H9 (cell line): ENCODE results near the gene FBXO2. TPM values are rescaled to one million over a fixed set of nuclear protein-coding genes. Genes with fewer than 3 reads are reported as not detected.

Experiments used
- DNase-seq: peaks from one replicate; pipeline ENCODE4 v3.0.0-alpha.2; 2017
- H2AFZ ChIP-seq: one replicate; pipeline ENCODE4 v1.6.1; 2013; ENCODE audit warnings: mild to moderate bottlenecking, low read length, control low read depth, moderate library complexity
- H2AK5ac ChIP-seq: 2 replicates; pipeline ENCODE4 v1.6.1; 2013; ENCODE audit warnings: low read length, control low read depth, mixed read lengths; ENCODE audit not compliant: insufficient read length
- H2BK120ac ChIP-seq: one replicate; pipeline ENCODE4 v1.6.1; 2013; ENCODE audit warnings: low read depth, mild to moderate bottlenecking, low read length, control low read depth, inconsistent platforms; ENCODE audit not compliant: poor library complexity, severe bottlenecking
- H2BK12ac ChIP-seq: 2 replicates; pipeline ENCODE4 v1.6.1; 2013; ENCODE audit warnings: low read length, control low read depth, mixed read lengths, low read depth; ENCODE audit not compliant: insufficient read length
- H2BK15ac ChIP-seq: 2 replicates; pipeline ENCODE4 v1.6.1; 2013; ENCODE audit warnings: low read depth, low read length, control low read depth
- H2BK20ac ChIP-seq: one replicate; pipeline ENCODE4 v1.6.1; 2013; ENCODE audit warnings: low read depth, mild to moderate bottlenecking, low read length, control low read depth, inconsistent platforms; ENCODE audit not compliant: poor library complexity, severe bottlenecking
- H2BK5ac ChIP-seq: 2 replicates; pipeline ENCODE4 v1.6.1; 2013; ENCODE audit warnings: low read length, control low read depth, mixed read lengths; ENCODE audit not compliant: insufficient read length
- H3K14ac ChIP-seq: 2 replicates; pipeline ENCODE4 v1.6.1; 2013; ENCODE audit warnings: low read length, control low read depth; ENCODE audit not compliant: insufficient read depth
- H3K18ac ChIP-seq: 2 replicates; pipeline ENCODE4 v1.6.1; 2013; ENCODE audit warnings: low read depth, mild to moderate bottlenecking, mixed read lengths, low read length, control low read depth; ENCODE audit not compliant: insufficient read length
- H3K23ac ChIP-seq: 2 replicates; pipeline ENCODE4 v1.6.1; 2013; ENCODE audit warnings: low read length, control low read depth, mixed read lengths, low read depth; ENCODE audit not compliant: insufficient read length
- H3K23me2 ChIP-seq: 2 replicates; pipeline ENCODE4 v1.6.1; 2013; ENCODE audit warnings: low read depth, mild to moderate bottlenecking, mixed read lengths, low read length, control low read depth; ENCODE audit not compliant: insufficient read length, poor library complexity, severe bottlenecking
- H3K27ac ChIP-seq: 2 replicates; pipeline ENCODE4 v1.5.1; 2013; ENCODE audit warnings: low read length, control low read depth, mixed read lengths, low read depth; ENCODE audit not compliant: insufficient read length
- H3K27me3 ChIP-seq: 2 replicates; pipeline ENCODE4 v1.6.1; 2013; ENCODE audit warnings: low read length, control low read depth, inconsistent platforms; ENCODE audit not compliant: insufficient read depth
- H3K4ac ChIP-seq: 2 replicates; pipeline ENCODE4 v1.6.1; 2013; ENCODE audit warnings: low read depth, mild to moderate bottlenecking, control low read depth, inconsistent platforms, low read length, moderate library complexity
- H3K4me1 ChIP-seq: 2 replicates; pipeline ENCODE4 v1.6.1; 2013; ENCODE audit warnings: low read length, control low read depth, inconsistent platforms; ENCODE audit not compliant: insufficient read depth
- H3K4me2 ChIP-seq: 2 replicates; pipeline ENCODE4 v1.6.1; 2013; ENCODE audit warnings: low read length, control low read depth, mixed read lengths; ENCODE audit not compliant: insufficient read length, insufficient read depth
- H3K56ac ChIP-seq: 2 replicates; pipeline ENCODE4 v1.6.1; 2013; ENCODE audit warnings: low read depth, mild to moderate bottlenecking, mixed read lengths, low read length, control low read depth; ENCODE audit not compliant: insufficient read length
- H3K79me1 ChIP-seq: 2 replicates; pipeline ENCODE4 v1.6.1; 2013; ENCODE audit warnings: low read depth, mild to moderate bottlenecking, moderate library complexity, low read length, control low read depth, inconsistent platforms; ENCODE audit not compliant: insufficient read depth, poor library complexity, severe bottlenecking
- H3K79me2 ChIP-seq: 2 replicates; pipeline ENCODE4 v1.6.1; 2013; ENCODE audit warnings: low read length, control low read depth, inconsistent platforms; ENCODE audit not compliant: insufficient read depth
- H3K9ac ChIP-seq: 2 replicates; pipeline ENCODE4 v1.6.1; 2013; ENCODE audit warnings: low read length, control low read depth, mixed read lengths; ENCODE audit not compliant: insufficient read length; ENCODE audit errors: extremely low read depth
- H3K9me3 ChIP-seq: one replicate; pipeline ENCODE4 v1.6.1; 2013; ENCODE audit warnings: low read depth, low read length, inconsistent platforms; ENCODE audit not compliant: control insufficient read depth
- H3T11ph ChIP-seq: one replicate; pipeline ENCODE4 v1.6.1; 2013; ENCODE audit warnings: mild to moderate bottlenecking, low read length, control low read depth, inconsistent platforms
- H4K20me1 ChIP-seq: one replicate; pipeline ENCODE4 v1.6.1; 2013; ENCODE audit not compliant: control insufficient read depth, insufficient read length, insufficient read depth
- H4K5ac ChIP-seq: 2 replicates; pipeline ENCODE4 v1.6.1; 2013; ENCODE audit warnings: low read depth, mild to moderate bottlenecking, mixed read lengths, low read length, control low read depth; ENCODE audit not compliant: insufficient read length
- H4K8ac ChIP-seq: replicated peaks from 2 replicates; pipeline ENCODE4 v1.6.1; 2013; ENCODE audit warnings: low read length, control low read depth, mixed read lengths, low read depth; ENCODE audit not compliant: insufficient read length
- H4K91ac ChIP-seq: 2 replicates; pipeline ENCODE4 v1.6.1; 2013; ENCODE audit warnings: low read depth, mild to moderate bottlenecking, moderate library complexity, mixed read lengths, low read length, control low read depth; ENCODE audit not compliant: insufficient read length
- H3K27ac Mint-ChIP-seq, 3 experiments: 2 replicates in 2 of 3; 3 replicates in 1 of 3; pipeline ENCODE4 v1.8.0; 2020 to 2021; ENCODE audit warnings: mixed read lengths in 3 of 3, mild to moderate bottlenecking in 1 of 3, moderate library complexity in 1 of 3
- H3K27me3 Mint-ChIP-seq: 2 replicates; pipeline ENCODE4 v1.8.0; 2021; ENCODE audit warnings: low read depth, mild to moderate bottlenecking, moderate library complexity, mixed read lengths
- H3K36me3 Mint-ChIP-seq, 3 experiments: 2 replicates in 2 of 3; 3 replicates in 1 of 3; pipeline ENCODE4 v1.8.0; 2020 to 2021; ENCODE audit warnings: low read depth in 3 of 3, mixed read lengths in 3 of 3; ENCODE audit not compliant: insufficient read depth in 1 of 3
- H3K4me1 Mint-ChIP-seq, 2 experiments: 2 replicates each; pipeline ENCODE4 v1.8.0; 2020; ENCODE audit warnings: mixed read lengths in 2 of 2
- H3K4me3 Mint-ChIP-seq, 2 experiments: 2 replicates in 1 of 2; 3 replicates in 1 of 2; pipeline ENCODE4 v1.8.0; 2020 to 2021; ENCODE audit warnings: mild to moderate bottlenecking in 2 of 2, mixed read lengths in 2 of 2, moderate library complexity in 1 of 2
- H3K9me3 Mint-ChIP-seq, 2 experiments: 2 replicates in 1 of 2; 3 replicates in 1 of 2; pipeline ENCODE4 v1.8.0; 2020; ENCODE audit warnings: mild to moderate bottlenecking in 2 of 2, mixed read lengths in 2 of 2, moderate library complexity in 1 of 2
- WGBS: extraction: QIAGEN DNeasy Blood & Tissue Kit; methylation state at CpG from one replicate; pipeline ENCODE4 v1.1.7; 2013; ENCODE audit warnings: missing lambda C conversion rate, low lambda C conversion rate, mixed read lengths; ENCODE audit not compliant: insufficient read length; ENCODE audit errors: extremely low coverage; 5-methylcytosine and 5-hydroxymethylcytosine counted together
- total RNA-seq: library from RNA; stranded (reverse); gene quantifications from 2 replicates; pipeline ENCODE4 v1.2.1, GENCODE V29; 2021
- TF ChIP-seq, protein P1 (sequence below): fragments of 200-600 bp; sonication (generic); conservative IDR thresholded peaks from 3 replicates; pipeline ENCODE4 v1.8.0; 2021; ENCODE audit warnings: antibody characterized with exemption, mild to moderate bottlenecking

The FBXO2 gene
- total RNA-seq, 1 experiment from 2014 or later = 28.9 TPM

DNA sequence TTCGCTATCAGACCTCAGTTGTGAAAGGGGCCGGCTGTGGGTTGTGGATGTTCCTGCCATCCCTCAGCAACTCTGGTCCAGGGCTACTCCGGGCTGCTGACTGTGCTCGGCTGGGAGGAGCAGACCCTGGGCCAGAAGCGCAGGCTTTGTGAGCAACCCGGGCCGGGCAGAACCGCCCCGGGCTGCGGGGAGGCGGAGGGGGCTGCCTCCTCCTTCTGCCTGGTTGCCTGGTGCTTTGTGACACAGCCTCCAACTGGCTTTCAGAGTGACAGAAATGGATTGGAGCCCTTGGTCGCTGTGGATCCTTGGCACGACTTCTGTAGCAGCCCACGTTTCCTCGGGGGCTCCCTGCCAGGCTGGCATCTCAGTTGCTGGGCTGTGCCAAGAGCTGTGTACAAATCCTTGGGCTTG, 47.3 kb upstream of the FBXO2 start:
- TF ChIP-seq, protein P1, sequence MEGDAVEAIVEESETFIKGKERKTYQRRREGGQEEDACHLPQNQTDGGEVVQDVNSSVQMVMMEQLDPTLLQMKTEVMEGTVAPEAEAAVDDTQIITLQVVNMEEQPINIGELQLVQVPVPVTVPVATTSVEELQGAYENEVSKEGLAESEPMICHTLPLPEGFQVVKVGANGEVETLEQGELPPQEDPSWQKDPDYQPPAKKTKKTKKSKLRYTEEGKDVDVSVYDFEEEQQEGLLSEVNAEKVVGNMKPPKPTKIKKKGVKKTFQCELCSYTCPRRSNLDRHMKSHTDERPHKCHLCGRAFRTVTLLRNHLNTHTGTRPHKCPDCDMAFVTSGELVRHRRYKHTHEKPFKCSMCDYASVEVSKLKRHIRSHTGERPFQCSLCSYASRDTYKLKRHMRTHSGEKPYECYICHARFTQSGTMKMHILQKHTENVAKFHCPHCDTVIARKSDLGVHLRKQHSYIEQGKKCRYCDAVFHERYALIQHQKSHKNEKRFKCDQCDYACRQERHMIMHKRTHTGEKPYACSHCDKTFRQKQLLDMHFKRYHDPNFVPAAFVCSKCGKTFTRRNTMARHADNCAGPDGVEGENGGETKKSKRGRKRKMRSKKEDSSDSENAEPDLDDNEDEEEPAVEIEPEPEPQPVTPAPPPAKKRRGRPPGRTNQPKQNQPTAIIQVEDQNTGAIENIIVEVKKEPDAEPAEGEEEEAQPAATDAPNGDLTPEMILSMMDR = no peak
- no peak overlapping the region for H4K91ac ChIP-seq
- H4K20me1 ChIP-seq = peaks cover 8% of the 10 kb centered on the region
- Mint-ChIP-seq H3K36me3 (peaks cover 0 to 3% (median 0%) of the 10 kb centered on the region in 3 experiments; a peak in 3 of 7 replicates), H3K9me3 (no peaks in the 10 kb centered on the region), H3K27ac (peak overlapping the region in 1 of 3 experiments; percentile 5; a peak in 1 of 7 replicates), H3K27me3 (no peaks in the 10 kb centered on the region), H3K4me3 (no peak overlapping the region), H3K4me1 (peaks cover 51 to 52% of the 10 kb centered on the region in 2 experiments)
- H2BK15ac ChIP-seq = no peak overlapping the region
- peaks cover 10% of the 10 kb centered on the region for H3K4me1 ChIP-seq
- no peak overlapping the region for H3K14ac ChIP-seq
- H2BK20ac ChIP-seq = no peak overlapping the region
- no peak overlapping the region for H3K4ac ChIP-seq
- no peak overlapping the region for H2BK120ac ChIP-seq
- H3K23ac ChIP-seq = no peak overlapping the region
- H3K79me2 ChIP-seq = no peaks in the 10 kb centered on the region; the same call in 1 of the 2 replicates
- no peaks in the 10 kb centered on the region for H3K27me3 ChIP-seq
- peak; percentile 30 for DNase-seq
- WGBS = no CpG with 5 or more reads among the region's 15 CpGs
- no peak overlapping the region for H3K18ac ChIP-seq
- no peak overlapping the region for H2AK5ac ChIP-seq
- H2BK5ac ChIP-seq = no peak overlapping the region
- H3K9ac ChIP-seq = no peak overlapping the region
- no peak overlapping the region for H2BK12ac ChIP-seq
- H4K8ac ChIP-seq = no peak overlapping the region
- H3K56ac ChIP-seq = no peak overlapping the region
- H3K4me2 ChIP-seq = no peak overlapping the region
- no peak overlapping the region for H4K5ac ChIP-seq
- no peak overlapping the region for H3T11ph ChIP-seq
- no peak overlapping the region for H2AFZ ChIP-seq
- no peak overlapping the region for H3K27ac ChIP-seq
- H3K79me1 ChIP-seq = no peaks in the 10 kb centered on the region
- no peaks in the 10 kb centered on the region for H3K9me3 ChIP-seq
- H3K23me2 ChIP-seq = peaks cover 5% of the 10 kb centered on the region
